HepG2 (cell line): ENCODE measurements around the gene STOML1. TPM values are rescaled to one million over a fixed set of nuclear protein-coding genes. Genes with fewer than 3 reads are reported as not detected.

Experiments
- HCFC1 ChIP-seq: fragments of 150-350 bp; IDR thresholded peaks from 2 replicates; pipeline ENCODE4 v1.6.1; 2014; ENCODE audit warnings: low read depth, low read length
- HMG20A ChIP-seq: IDR thresholded peaks from 2 replicates; pipeline ENCODE4 v1.6.1; 2016; ENCODE audit warnings: borderline replicate concordance
- KDM4B ChIP-seq: sonication (generic); formaldehyde crosslinking; IDR thresholded peaks from 2 replicates; pipeline ENCODE4 v1.4.0; 2020; ENCODE audit warnings: missing genetic modification reagents
- KMT2B ChIP-seq: IDR thresholded peaks from 2 replicates; pipeline ENCODE4 v1.6.1; 2016; ENCODE audit warnings: missing genetic modification reagents, missing compliant biosample characterization
- ZNF350 ChIP-seq: sonication (generic); formaldehyde crosslinking; IDR thresholded peaks from 2 replicates; pipeline ENCODE4 v1.4.0; 2020; ENCODE audit warnings: mild to moderate bottlenecking, low read depth, missing genetic modification reagents, borderline replicate concordance
- ZNF484 ChIP-seq: sonication (generic); formaldehyde crosslinking; IDR thresholded peaks from 2 replicates; pipeline ENCODE4 v1.5.1; 2020; ENCODE audit warnings: mild to moderate bottlenecking, low read depth, missing genetic modification reagents, borderline replicate concordance
- ZNF569 ChIP-seq: sonication (generic); formaldehyde crosslinking; IDR thresholded peaks from 2 replicates; pipeline ENCODE4 v1.5.0; 2020; ENCODE audit warnings: mild to moderate bottlenecking, missing genetic modification reagents, moderate library complexity, borderline replicate concordance
- ZNF816 ChIP-seq: sonication (generic); formaldehyde crosslinking; IDR thresholded peaks from 2 replicates; pipeline ENCODE4 v1.8.0; 2022; ENCODE audit warnings: missing genetic modification reagents, mild to moderate bottlenecking, borderline replicate concordance
- polyA plus RNA-seq, 8 experiments: library from polyadenylated mRNA; depleted of rRNA in 3 of 8; stranded (reverse) in 7 of 8; unstranded in 1 of 8; fragments of >200 nt; fragmentation: Illumina TruSeq in 4 of 8; extraction: Trizol in 4 of 8; gene quantifications; 2 replicates each; pipeline versions ENCODE4 v1.2.1 to v1.2.3, GENCODE V29; 2011 to 2016; ENCODE audit warnings: low read depth in 4 of 8, missing spikeins in 1 of 8, mixed read lengths in 1 of 8; ENCODE audit not compliant: insufficient read depth in 1 of 8
- total RNA-seq, 5 experiments: library from RNA; depleted of rRNA; stranded (reverse); fragments of >200 nt; fragmentation: Illumina TruSeq; extraction: Trizol; gene quantifications; 2 replicates each; pipeline ENCODE4 v1.2.3, GENCODE V29; 2016; ENCODE audit warnings: low read depth in 1 of 5
- TF ChIP-seq, protein P1 (sequence below): sonication (generic); formaldehyde crosslinking; IDR thresholded peaks from 2 replicates; pipeline ENCODE4 v1.4.0; 2020; ENCODE audit warnings: missing genetic modification reagents
- TF ChIP-seq, protein P2 (sequence below), 2 experiments: sonication (generic) in 1 of 2; formaldehyde crosslinking in 1 of 2; IDR thresholded peaks; 2 replicates each; pipeline versions ENCODE4 v1.4.0 to v1.6.1; 2018 to 2020; ENCODE audit warnings: missing genetic modification reagents in 2 of 2, borderline replicate concordance in 1 of 2, low read depth in 1 of 2, mild to moderate bottlenecking in 1 of 2, missing biosample characterization in 1 of 2
- TF ChIP-seq, protein P3 (sequence below): sonication (generic); formaldehyde crosslinking; IDR thresholded peaks from 2 replicates; pipeline ENCODE4 v1.4.0; 2020; ENCODE audit warnings: missing genetic modification reagents
- TF ChIP-seq, protein P4 (sequence below): sonication (generic); formaldehyde crosslinking; IDR thresholded peaks from 2 replicates; pipeline ENCODE4 v1.8.1; 2023; ENCODE audit warnings: mild to moderate bottlenecking, missing genetic modification reagents

Gene STOML1
- total and polyA plus RNA-seq, 2 of the 13 experiments (the other 11 are each of a cell fraction or from before 2014, with no cell fraction given) = 3.5 to 3.7 TPM

DNA sequence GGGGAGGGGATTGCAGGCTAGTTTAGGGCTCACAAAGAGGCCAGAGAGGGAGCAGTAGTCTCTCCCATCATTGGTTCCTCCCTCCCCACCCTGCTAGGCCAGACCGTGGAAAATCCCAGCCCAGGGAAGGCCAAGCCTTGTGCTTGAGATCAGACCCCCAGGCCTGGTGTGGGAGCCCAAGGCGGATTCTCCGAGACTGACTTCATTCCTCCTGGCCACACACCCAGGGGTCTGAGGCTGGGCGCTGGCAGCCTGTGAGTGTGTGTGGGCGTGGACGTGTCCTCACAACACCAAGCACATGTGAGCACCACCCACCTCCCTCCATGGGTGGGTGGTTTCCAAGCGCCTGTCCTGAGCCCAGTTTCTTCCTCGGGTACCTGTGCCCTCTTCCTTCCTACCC is 61.7 kb downstream of the STOML1 start (continued):
- TF ChIP-seq, protein P1, sequence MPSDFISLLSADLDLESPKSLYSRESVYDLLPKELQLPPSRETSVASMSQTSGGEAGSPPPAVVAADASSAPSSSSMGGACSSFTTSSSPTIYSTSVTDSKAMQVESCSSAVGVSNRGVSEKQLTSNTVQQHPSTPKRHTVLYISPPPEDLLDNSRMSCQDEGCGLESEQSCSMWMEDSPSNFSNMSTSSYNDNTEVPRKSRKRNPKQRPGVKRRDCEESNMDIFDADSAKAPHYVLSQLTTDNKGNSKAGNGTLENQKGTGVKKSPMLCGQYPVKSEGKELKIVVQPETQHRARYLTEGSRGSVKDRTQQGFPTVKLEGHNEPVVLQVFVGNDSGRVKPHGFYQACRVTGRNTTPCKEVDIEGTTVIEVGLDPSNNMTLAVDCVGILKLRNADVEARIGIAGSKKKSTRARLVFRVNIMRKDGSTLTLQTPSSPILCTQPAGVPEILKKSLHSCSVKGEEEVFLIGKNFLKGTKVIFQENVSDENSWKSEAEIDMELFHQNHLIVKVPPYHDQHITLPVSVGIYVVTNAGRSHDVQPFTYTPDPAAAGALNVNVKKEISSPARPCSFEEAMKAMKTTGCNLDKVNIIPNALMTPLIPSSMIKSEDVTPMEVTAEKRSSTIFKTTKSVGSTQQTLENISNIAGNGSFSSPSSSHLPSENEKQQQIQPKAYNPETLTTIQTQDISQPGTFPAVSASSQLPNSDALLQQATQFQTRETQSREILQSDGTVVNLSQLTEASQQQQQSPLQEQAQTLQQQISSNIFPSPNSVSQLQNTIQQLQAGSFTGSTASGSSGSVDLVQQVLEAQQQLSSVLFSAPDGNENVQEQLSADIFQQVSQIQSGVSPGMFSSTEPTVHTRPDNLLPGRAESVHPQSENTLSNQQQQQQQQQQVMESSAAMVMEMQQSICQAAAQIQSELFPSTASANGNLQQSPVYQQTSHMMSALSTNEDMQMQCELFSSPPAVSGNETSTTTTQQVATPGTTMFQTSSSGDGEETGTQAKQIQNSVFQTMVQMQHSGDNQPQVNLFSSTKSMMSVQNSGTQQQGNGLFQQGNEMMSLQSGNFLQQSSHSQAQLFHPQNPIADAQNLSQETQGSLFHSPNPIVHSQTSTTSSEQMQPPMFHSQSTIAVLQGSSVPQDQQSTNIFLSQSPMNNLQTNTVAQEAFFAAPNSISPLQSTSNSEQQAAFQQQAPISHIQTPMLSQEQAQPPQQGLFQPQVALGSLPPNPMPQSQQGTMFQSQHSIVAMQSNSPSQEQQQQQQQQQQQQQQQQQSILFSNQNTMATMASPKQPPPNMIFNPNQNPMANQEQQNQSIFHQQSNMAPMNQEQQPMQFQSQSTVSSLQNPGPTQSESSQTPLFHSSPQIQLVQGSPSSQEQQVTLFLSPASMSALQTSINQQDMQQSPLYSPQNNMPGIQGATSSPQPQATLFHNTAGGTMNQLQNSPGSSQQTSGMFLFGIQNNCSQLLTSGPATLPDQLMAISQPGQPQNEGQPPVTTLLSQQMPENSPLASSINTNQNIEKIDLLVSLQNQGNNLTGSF (CRISPR knock-in tag) = no peak
- no peak for TF ChIP-seq ZNF350 (CRISPR knock-in tag)
- TF ChIP-seq HMG20A (CRISPR knock-in tag) = no peak
- TF ChIP-seq, protein P2, sequence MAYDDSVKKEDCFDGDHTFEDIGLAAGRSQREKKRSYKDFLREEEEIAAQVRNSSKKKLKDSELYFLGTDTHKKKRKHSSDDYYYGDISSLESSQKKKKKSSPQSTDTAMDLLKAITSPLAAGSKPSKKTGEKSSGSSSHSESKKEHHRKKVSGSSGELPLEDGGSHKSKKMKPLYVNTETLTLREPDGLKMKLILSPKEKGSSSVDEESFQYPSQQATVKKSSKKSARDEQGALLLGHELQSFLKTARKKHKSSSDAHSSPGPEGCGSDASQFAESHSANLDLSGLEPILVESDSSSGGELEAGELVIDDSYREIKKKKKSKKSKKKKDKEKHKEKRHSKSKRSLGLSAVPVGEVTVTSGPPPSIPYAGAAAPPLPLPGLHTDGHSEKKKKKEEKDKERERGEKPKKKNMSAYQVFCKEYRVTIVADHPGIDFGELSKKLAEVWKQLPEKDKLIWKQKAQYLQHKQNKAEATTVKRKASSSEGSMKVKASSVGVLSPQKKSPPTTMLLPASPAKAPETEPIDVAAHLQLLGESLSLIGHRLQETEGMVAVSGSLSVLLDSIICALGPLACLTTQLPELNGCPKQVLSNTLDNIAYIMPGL (CRISPR knock-in tag; IDR thresholded peaks at IDR 0.05; ENCODE audit: borderline replicate concordance in 1 of 2, low read depth in 1 of 2) = no peak
- no peak for TF ChIP-seq HCFC1
- TF ChIP-seq ZNF569 (CRISPR knock-in tag) = no peak
- TF ChIP-seq KDM4B (CRISPR knock-in tag) = no peak
- no peak for TF ChIP-seq KMT2B (CRISPR knock-in tag)
- no peak for TF ChIP-seq ZNF484 (CRISPR knock-in tag)
- TF ChIP-seq, protein P3, sequence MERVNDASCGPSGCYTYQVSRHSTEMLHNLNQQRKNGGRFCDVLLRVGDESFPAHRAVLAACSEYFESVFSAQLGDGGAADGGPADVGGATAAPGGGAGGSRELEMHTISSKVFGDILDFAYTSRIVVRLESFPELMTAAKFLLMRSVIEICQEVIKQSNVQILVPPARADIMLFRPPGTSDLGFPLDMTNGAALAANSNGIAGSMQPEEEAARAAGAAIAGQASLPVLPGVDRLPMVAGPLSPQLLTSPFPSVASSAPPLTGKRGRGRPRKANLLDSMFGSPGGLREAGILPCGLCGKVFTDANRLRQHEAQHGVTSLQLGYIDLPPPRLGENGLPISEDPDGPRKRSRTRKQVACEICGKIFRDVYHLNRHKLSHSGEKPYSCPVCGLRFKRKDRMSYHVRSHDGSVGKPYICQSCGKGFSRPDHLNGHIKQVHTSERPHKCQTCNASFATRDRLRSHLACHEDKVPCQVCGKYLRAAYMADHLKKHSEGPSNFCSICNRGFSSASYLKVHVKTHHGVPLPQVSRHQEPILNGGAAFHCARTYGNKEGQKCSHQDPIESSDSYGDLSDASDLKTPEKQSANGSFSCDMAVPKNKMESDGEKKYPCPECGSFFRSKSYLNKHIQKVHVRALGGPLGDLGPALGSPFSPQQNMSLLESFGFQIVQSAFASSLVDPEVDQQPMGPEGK (CRISPR knock-in tag) = no peak
- no peak for TF ChIP-seq ZNF816
- TF ChIP-seq, protein P4, sequence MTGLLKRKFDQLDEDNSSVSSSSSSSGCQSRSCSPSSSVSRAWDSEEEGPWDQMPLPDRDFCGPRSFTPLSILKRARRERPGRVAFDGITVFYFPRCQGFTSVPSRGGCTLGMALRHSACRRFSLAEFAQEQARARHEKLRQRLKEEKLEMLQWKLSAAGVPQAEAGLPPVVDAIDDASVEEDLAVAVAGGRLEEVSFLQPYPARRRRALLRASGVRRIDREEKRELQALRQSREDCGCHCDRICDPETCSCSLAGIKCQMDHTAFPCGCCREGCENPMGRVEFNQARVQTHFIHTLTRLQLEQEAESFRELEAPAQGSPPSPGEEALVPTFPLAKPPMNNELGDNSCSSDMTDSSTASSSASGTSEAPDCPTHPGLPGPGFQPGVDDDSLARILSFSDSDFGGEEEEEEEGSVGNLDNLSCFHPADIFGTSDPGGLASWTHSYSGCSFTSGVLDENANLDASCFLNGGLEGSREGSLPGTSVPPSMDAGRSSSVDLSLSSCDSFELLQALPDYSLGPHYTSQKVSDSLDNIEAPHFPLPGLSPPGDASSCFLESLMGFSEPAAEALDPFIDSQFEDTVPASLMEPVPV (CRISPR knock-in tag) = no peak
